SU-DHL-6 (cell line): ENCODE data around the gene PTH1R.

Experiments
- H2AFZ ChIP-seq: fragments of 200-600 bp; sonication (generic); 2 replicates; pipeline ENCODE4 v1.6.1; 2014; ENCODE audit warnings: low read depth, mild to moderate bottlenecking, moderate library complexity, mixed read lengths, antibody characterized with exemption, low read length; ENCODE audit not compliant: severe bottlenecking
- H3F3A ChIP-seq: fragments of 200-600 bp; shearing (Covaris generic); 2 replicates; pipeline ENCODE4 v1.6.0; 2016; ENCODE audit warnings: antibody characterized with exemption, mild to moderate bottlenecking; ENCODE audit not compliant: insufficient read depth
- H3K27ac ChIP-seq: fragments of 200-600 bp; sonication (generic); 2 replicates; pipeline ENCODE4 v1.5.1; 2016; ENCODE audit warnings: low read depth, mild to moderate bottlenecking, low read length, moderate library complexity, mixed read lengths
- H3K27me3 ChIP-seq: fragments of 200-600 bp; sonication (generic), shearing (Covaris generic); 2 replicates; pipeline ENCODE4 v1.6.0; 2014; ENCODE audit warnings: mild to moderate bottlenecking, low read length
- H3K36me3 ChIP-seq: fragments of 200-600 bp; sonication (generic); 2 replicates; pipeline ENCODE4 v1.6.1; 2014; ENCODE audit warnings: mild to moderate bottlenecking, low read length, mixed read lengths
- H3K4me2 ChIP-seq: fragments of 300-600, 200-600 bp; shearing (Covaris generic), sonication (generic); 2 replicates; pipeline ENCODE4 v1.6.0; 2014; ENCODE audit warnings: low read length, low read depth, mild to moderate bottlenecking; ENCODE audit not compliant: poor library complexity, severe bottlenecking
- H3K4me3 ChIP-seq: fragments of 200-600 bp; sonication (generic); 2 replicates; pipeline ENCODE4 v1.5.1; 2014; ENCODE audit warnings: antibody characterized with exemption, low read length, mild to moderate bottlenecking, mixed read lengths; ENCODE audit not compliant: insufficient read depth, poor library complexity, severe bottlenecking
- H3K79me2 ChIP-seq: fragments of 200-600 bp; sonication (generic); 2 replicates; pipeline ENCODE4 v1.6.1; 2014; ENCODE audit warnings: mild to moderate bottlenecking, low read length, moderate library complexity; ENCODE audit not compliant: insufficient read depth
- H3K9ac ChIP-seq: fragments of 200-600 bp; sonication (generic); 2 replicates; pipeline ENCODE4 v1.7.0; 2014; ENCODE audit warnings: mild to moderate bottlenecking, low read length
- H3K9me2 ChIP-seq: fragments of 200-600 bp; sonication (generic); replicated peaks from 2 replicates; pipeline ENCODE4 v1.6.1; 2014; ENCODE audit warnings: low read length; ENCODE audit not compliant: insufficient read depth
- H3K9me3 ChIP-seq: fragments of 200-600 bp; sonication (generic); 2 replicates; pipeline ENCODE4 v1.6.1; 2014; ENCODE audit warnings: low read length, mixed read lengths; ENCODE audit not compliant: insufficient read depth
- H4K20me1 ChIP-seq: fragments of 200-600 bp; sonication (generic); 2 replicates; pipeline ENCODE4 v1.6.1; 2014; ENCODE audit warnings: low read depth, mild to moderate bottlenecking, antibody characterized with exemption, low read length, moderate library complexity, mixed read lengths
- EZH2phosphoT487 ChIP-seq: fragments of 200-600 bp; sonication (generic), shearing (Covaris generic); conservative IDR thresholded peaks from 2 replicates; pipeline ENCODE4 v1.6.1; 2018; ENCODE audit warnings: mild to moderate bottlenecking, antibody characterized with exemption, low read length, moderate library complexity, mixed read lengths
- TF ChIP-seq, protein P1 (sequence below): fragments of 200-600 bp; sonication (generic); IDR thresholded peaks from one replicate; pipeline ENCODE4 v1.5.1; 2017; ENCODE audit warnings: antibody characterized with exemption, mild to moderate bottlenecking, low read length, moderate library complexity; ENCODE audit not compliant: insufficient read depth, poor library complexity, severe bottlenecking

The PTH1R gene

DNA sequence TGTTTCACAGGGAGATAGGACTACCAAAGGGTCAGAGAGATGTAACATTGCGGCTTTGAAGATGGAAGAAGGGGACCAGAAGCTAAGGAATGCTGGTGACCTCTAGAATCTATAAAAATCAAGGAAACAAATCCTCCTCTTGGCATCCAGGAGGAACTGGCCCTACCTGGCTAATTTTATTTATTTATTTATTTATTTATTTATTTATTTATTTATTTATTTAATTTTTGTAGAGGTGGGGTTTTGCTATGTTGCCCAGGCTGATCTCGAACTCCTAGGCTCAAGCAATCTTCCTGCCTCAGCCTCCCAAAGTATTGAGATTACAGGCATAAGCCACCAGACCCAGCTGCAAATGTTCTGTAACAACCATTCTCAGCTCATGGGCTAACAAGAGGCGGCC, 34.0 kb upstream of the PTH1R start:
- Histone ChIP-seq H3K9me2 (no peaks in the 10 kb centered on the region), H3K9me3 (0 out of 2 replicates have a peak, but pooled peaks cover under 1% of the 10 kb centered on the region), H4K20me1 (no peaks in the 10 kb centered on the region), H3K27ac (no peak overlapping the region), H3K27me3 (no peaks in the 10 kb centered on the region), H3K4me2 (no peak overlapping the region), H3K9ac (no peak overlapping the region), H3K79me2 (no peaks in the 10 kb centered on the region), H3K36me3 (no peaks in the 10 kb centered on the region), H3K4me3 (no peak overlapping the region), H2AFZ (no peak overlapping the region), H3F3A (no peaks in the 10 kb centered on the region)
- TF ChIP-seq EZH2phosphoT487 = no peak
- TF ChIP-seq, protein P1, sequence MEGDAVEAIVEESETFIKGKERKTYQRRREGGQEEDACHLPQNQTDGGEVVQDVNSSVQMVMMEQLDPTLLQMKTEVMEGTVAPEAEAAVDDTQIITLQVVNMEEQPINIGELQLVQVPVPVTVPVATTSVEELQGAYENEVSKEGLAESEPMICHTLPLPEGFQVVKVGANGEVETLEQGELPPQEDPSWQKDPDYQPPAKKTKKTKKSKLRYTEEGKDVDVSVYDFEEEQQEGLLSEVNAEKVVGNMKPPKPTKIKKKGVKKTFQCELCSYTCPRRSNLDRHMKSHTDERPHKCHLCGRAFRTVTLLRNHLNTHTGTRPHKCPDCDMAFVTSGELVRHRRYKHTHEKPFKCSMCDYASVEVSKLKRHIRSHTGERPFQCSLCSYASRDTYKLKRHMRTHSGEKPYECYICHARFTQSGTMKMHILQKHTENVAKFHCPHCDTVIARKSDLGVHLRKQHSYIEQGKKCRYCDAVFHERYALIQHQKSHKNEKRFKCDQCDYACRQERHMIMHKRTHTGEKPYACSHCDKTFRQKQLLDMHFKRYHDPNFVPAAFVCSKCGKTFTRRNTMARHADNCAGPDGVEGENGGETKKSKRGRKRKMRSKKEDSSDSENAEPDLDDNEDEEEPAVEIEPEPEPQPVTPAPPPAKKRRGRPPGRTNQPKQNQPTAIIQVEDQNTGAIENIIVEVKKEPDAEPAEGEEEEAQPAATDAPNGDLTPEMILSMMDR = no peak

DNA sequence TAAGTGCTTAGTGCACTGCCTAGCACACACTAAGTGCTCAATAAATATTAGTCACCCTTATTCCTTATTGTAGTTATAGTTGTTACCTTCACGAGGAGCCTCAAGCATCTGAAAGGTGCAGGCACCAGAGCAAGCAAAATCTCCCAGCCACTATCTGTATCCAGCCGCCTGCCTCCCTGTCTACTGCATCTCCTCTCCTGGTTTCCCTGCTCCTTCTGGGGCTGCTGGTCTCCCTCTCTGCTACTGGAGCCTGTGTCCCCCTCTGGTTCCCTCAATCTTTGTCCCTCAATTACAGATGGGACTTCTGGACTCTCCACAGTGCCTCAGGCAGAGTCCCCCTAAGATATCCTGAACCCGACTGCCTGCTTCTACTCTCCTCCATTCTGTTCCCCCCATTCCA, 33.1 kb upstream of the PTH1R start:
- H3K9me3 ChIP-seq = no peaks in the 10 kb centered on the region
- no peaks in the 10 kb centered on the region for H3K9me2 ChIP-seq
- no peaks in the 10 kb centered on the region for H4K20me1 ChIP-seq
- no peaks in the 10 kb centered on the region for H3K79me2 ChIP-seq
- H3K9ac ChIP-seq = no peak overlapping the region
- H3K36me3 ChIP-seq = no peaks in the 10 kb centered on the region
- TF ChIP-seq EZH2phosphoT487 = no peak
- TF ChIP-seq, protein P1 = no peak
- no peaks in the 10 kb centered on the region for H3K27me3 ChIP-seq
- H2AFZ ChIP-seq = no peak overlapping the region
- H3K27ac ChIP-seq = no peak overlapping the region
- no peaks in the 10 kb centered on the region for H3F3A ChIP-seq
- H3K4me3 ChIP-seq = no peak overlapping the region
- H3K4me2 ChIP-seq = no peak overlapping the region

DNA sequence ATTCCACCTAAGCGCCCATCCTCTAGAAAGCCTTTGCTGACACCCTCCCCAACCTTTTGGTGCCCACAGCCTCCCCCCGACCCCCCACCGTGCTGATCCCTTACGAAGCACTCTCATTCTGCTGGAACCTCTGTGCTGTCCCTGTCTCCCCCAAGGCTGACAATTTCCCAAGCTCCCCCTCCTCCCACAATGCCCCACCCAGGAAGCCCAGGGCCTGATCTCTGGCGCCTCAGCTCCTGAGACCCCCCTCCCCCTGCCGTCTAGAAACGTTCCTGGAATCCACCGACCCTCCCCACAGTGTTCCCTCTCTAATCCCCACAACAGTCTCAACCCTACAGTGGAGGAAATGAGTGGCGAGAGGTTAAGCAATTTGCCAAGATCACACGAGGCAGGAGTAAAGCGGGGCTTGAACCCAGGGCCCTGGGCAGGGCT, 32.6 kb upstream of the PTH1R start:
- Histone ChIP-seq H4K20me1 (no peaks in the 10 kb centered on the region), H3K4me3 (no peak overlapping the region), H3K4me2 (no peak overlapping the region), H3K9me3 (no peaks in the 10 kb centered on the region), H3K79me2 (no peaks in the 10 kb centered on the region), H3K27ac (no peak overlapping the region), H3K27me3 (no peaks in the 10 kb centered on the region), H3K36me3 (no peaks in the 10 kb centered on the region), H3K9me2 (no peaks in the 10 kb centered on the region), H3F3A (no peaks in the 10 kb centered on the region), H2AFZ (no peak overlapping the region), H3K9ac (no peak overlapping the region)
- TF ChIP-seq, protein P1 = no peak
- TF ChIP-seq EZH2phosphoT487 = no peak
